GM12878 (cell line): Measurements from ENCODE around the gene LY6G5C.

Experiments
- BCLAF1 ChIP-seq: fragments of 450-650 bp; IDR thresholded peaks from 2 replicates; pipeline ENCODE4 v1.6.1; 2017; ENCODE audit warnings: antibody characterized with exemption, mild to moderate bottlenecking, moderate library complexity
- CEBPB ChIP-seq, 2 experiments: fragments of 150-350 bp in 1 of 2; IDR thresholded peaks; 2 replicates each; pipeline ENCODE4 v1.6.1; 2012 to 2014; ENCODE audit warnings: low read depth in 2 of 2, low read length in 2 of 2, borderline replicate concordance in 1 of 2, inconsistent platforms in 1 of 2
- CREM ChIP-seq: IDR thresholded peaks from 2 replicates; pipeline ENCODE4 v1.6.1; 2014; ENCODE audit warnings: antibody characterized with exemption, low read depth
- CTCF ChIP-seq, 3 experiments: IDR thresholded peaks in 2 of 3; conservative IDR thresholded peaks in 1 of 3; 2 replicates each; pipeline ENCODE4 v1.5.1; 2011; ENCODE audit warnings: low read depth in 3 of 3, low read length in 3 of 3, mild to moderate bottlenecking in 3 of 3, control low read depth in 2 of 3, moderate library complexity in 2 of 3, inconsistent platforms in 1 of 3, mixed read lengths in 1 of 3; ENCODE audit not compliant: control insufficient read depth in 2 of 3, insufficient read depth in 1 of 3; ENCODE audit errors: extremely low read depth in 1 of 3
- EZH2 ChIP-seq: IDR thresholded peaks from 2 replicates; pipeline ENCODE4 v1.6.1; 2012; ENCODE audit warnings: low read depth, mild to moderate bottlenecking, control low read depth, inconsistent platforms, low read length, borderline replicate concordance; ENCODE audit not compliant: control insufficient read depth
- FOXM1 ChIP-seq: IDR thresholded peaks from 2 replicates; pipeline ENCODE4 v1.6.1; 2012; ENCODE audit warnings: low read depth, mild to moderate bottlenecking, inconsistent platforms, low read length, moderate library complexity
- POLR2A ChIP-seq: IDR thresholded peaks from 2 replicates; pipeline ENCODE4 v1.6.1; 2011; ENCODE audit warnings: low read depth, mild to moderate bottlenecking, low read length
- RAD21 ChIP-seq: IDR thresholded peaks from 2 replicates; pipeline ENCODE4 v1.6.1; 2011; ENCODE audit warnings: mild to moderate bottlenecking, low read depth, low read length, moderate library complexity; ENCODE audit not compliant: insufficient read depth
- RFX5 ChIP-seq: IDR thresholded peaks from 2 replicates; pipeline ENCODE4 v1.6.1; 2011; ENCODE audit warnings: low read depth, low read length, improper control_type of control experiment
- STAT1 ChIP-seq: fragments of 450-650 bp; conservative IDR thresholded peaks from 2 replicates; pipeline ENCODE4 v1.6.1; 2014; ENCODE audit warnings: antibody characterized with exemption, mild to moderate bottlenecking
- TBL1XR1 ChIP-seq: IDR thresholded peaks from 2 replicates; pipeline ENCODE4 v1.6.1; 2012; ENCODE audit warnings: low read depth, low read length, improper control_type of control experiment
- ZBTB11 ChIP-seq: fragments of 450-650 bp; formaldehyde crosslinking; IDR thresholded peaks from 2 replicates; pipeline ENCODE4 v1.5.0; 2022; ENCODE audit warnings: mild to moderate bottlenecking, missing genetic modification characterization
- TF ChIP-seq, protein P1 (sequence below): IDR thresholded peaks from 2 replicates; pipeline ENCODE4 v1.6.1; 2012; ENCODE audit warnings: mild to moderate bottlenecking, low read depth, low read length

DNA sequence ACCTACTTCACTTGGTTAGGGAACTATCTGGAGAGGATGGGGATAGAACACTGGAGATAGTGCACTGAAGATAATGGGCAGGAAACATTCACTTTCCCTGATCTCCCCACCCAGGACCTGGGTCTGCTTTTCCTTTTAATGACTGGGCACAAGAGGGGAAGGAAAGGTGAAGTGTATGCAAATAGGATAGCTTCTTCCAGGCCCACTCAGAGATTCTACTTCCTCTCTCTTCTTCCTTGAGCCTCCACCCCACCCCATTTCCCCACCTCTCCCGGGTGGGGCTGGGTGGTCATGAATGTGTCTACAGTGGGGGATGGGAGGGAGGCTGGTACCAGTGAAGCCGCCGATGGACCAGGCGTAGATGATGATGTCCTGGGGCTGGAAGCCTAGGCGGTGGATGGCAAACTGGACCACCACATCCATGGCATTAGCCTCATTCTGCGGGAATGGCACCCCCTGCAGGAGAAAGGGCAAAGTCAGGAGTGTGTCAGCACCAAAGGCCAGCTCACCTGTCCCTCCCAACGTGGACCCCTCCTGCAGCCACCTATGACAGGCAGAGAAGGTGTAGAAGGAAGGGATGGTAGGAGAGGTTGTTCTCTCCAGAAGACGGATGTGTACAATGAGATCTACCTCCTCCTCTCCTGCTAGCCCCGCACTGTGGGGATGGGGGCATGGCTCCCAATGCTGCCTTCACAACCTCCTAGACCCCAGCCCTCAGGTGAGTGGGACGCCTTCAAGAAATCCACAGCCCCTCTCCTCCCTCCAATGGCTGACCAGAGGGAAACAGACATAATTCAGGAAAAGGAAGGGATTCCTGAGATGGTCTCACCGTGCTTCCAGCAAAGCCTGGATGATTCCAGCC is 8.6 kb upstream of the LY6G5C start:
- TF ChIP-seq POLR2A, result no peak
- peak; percentile 21 to 39 (median 34); a peak in 3 of 6 replicates for TF ChIP-seq CTCF (IDR thresholded peaks at IDR 0.05 in 2 of 3, conservative IDR thresholded peaks at IDR 0.05 in 1 of 3; ENCODE audit: control insufficient read depth in 2 of 3, extremely low read depth in 1 of 3, insufficient read depth in 1 of 3, low read depth in 3 of 3, low read length in 3 of 3)
- no peak for TF ChIP-seq TBL1XR1
- TF ChIP-seq CEBPB (IDR thresholded peaks at IDR 0.05; ENCODE audit: borderline replicate concordance in 1 of 2, low read depth in 2 of 2, low read length in 2 of 2), result no peak
- TF ChIP-seq FOXM1, result no peak
- no peak for TF ChIP-seq EZH2
- TF ChIP-seq BCLAF1, result no peak
- TF ChIP-seq ZBTB11 (CRISPR knock-in tag), result no peak
- TF ChIP-seq RFX5, result no peak
- no peak for TF ChIP-seq STAT1
- peak; percentile 26; the same call in 1 of the 2 replicates for TF ChIP-seq RAD21
- TF ChIP-seq, protein P1, sequence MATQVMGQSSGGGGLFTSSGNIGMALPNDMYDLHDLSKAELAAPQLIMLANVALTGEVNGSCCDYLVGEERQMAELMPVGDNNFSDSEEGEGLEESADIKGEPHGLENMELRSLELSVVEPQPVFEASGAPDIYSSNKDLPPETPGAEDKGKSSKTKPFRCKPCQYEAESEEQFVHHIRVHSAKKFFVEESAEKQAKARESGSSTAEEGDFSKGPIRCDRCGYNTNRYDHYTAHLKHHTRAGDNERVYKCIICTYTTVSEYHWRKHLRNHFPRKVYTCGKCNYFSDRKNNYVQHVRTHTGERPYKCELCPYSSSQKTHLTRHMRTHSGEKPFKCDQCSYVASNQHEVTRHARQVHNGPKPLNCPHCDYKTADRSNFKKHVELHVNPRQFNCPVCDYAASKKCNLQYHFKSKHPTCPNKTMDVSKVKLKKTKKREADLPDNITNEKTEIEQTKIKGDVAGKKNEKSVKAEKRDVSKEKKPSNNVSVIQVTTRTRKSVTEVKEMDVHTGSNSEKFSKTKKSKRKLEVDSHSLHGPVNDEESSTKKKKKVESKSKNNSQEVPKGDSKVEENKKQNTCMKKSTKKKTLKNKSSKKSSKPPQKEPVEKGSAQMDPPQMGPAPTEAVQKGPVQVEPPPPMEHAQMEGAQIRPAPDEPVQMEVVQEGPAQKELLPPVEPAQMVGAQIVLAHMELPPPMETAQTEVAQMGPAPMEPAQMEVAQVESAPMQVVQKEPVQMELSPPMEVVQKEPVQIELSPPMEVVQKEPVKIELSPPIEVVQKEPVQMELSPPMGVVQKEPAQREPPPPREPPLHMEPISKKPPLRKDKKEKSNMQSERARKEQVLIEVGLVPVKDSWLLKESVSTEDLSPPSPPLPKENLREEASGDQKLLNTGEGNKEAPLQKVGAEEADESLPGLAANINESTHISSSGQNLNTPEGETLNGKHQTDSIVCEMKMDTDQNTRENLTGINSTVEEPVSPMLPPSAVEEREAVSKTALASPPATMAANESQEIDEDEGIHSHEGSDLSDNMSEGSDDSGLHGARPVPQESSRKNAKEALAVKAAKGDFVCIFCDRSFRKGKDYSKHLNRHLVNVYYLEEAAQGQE, result no peak
- no peak for TF ChIP-seq CREM
